PC-9 (cell line): ENCODE data around the gene RASL11B.

Experiments
- CTCF ChIP-seq: fragments of 200-600 bp; sonication (generic); conservative IDR thresholded peaks from 2 replicates; pipeline ENCODE4 v1.6.1; 2017; ENCODE audit warnings: mixed run types, antibody characterized with exemption, mild to moderate bottlenecking, moderate library complexity
- EZH2 ChIP-seq: fragments of 200-600 bp; sonication (generic); IDR thresholded peaks from 2 replicates; pipeline ENCODE4 v1.8.0; 2017; ENCODE audit warnings: antibody characterized with exemption, low read depth

GRCh38 chr4:52869196-52869595 lies 7.1 kb downstream of the RASL11B start:
- TF ChIP-seq CTCF = no peak
- TF ChIP-seq EZH2 = no peak
